ENCODE results near the gene SKI.
A peak's percentile ranks its signal among the peaks of the same experiment; 100 is the strongest.

Gene SKI

DNA sequence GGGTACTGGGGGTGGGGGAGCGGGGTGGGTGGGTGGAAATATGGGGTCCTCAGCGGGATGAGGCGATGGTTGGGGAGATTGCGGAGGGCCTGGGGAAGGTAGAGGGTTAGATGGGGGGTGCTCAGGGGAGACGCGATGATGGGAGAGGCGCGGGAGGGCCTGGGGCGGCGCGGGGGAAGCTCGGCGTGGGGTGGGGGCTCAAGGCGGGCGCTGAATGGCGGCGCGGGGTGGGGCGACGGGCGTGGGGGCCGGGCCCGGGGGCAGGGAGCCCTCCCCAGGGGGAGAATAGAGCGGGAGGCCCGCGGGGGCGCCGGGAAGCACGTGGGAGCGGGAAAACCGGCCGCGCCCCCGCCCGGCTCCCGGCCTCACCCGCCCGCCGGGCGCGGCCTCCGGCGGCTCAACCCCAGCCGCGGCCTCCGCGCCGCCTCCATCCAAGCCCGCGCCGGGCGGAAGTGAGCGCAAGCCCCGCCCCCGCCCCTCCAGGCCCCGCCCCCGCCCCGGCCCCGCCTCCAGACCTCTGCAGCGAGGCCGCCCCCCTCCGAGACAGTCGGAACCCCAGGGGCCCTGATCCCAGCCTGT lies 33.7 kb upstream of the SKI start, which contains the start of gene FAAP20:
Gene FAAP20 (minus strand): TSS at position 454 of the 579 bp plus-strand sequence. CDS start 23 bp downstream, at position 431.
- no peak for DNase-seq (ENCODE audit: low read depth, low spot score)

DNA sequence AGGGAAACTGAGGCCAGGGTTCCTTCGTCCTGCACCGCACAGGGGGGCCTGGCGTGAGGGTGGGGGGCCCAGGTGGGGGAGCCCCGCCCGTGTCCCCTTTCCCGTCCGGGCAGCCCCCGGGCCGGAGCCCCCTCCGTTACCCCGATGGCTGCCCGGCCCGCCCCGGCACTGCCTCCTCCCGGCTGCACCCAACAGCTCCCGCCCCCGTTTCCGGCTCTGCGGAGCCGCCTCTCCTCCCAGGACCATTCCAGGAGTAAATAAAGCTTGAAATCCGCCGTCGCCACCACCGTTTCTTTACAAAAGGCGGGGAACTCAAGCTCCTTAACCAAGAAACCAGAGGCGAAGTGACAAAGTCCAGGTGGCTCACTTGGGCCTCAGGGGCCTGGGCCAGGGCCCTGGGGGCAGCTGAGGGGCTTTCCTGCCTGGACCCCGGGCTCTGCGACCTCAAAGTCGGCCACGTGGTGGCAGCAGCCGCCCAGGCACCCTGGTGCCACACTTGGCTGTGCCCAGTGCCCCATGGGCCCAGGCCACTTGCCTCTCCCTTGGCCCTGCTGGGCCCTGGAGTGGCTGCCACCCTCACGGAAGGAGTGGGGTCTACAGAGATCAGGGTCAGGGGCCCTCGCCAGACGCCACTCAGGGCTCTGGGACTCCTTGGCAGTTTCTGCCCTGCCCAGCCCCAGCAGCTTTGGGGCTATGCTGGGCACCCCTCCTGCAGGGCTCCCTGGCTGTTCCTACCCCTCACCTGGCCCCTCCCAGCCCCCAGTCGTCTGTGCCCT lies 33.0 kb upstream of the SKI start:
- peak; percentile 30 for DNase-seq (ENCODE audit: low read depth, low spot score)

GRCh38 chr1:2195785-2196184 lies 32.3 kb upstream of the SKI start:
- DNase-seq (ENCODE audit: low read depth, low spot score), result no peak

- no peak for DNase-seq (ENCODE audit: low read depth, low spot score)
Measured at GRCh38 chr1:2196901-2197638, 31.0 kb upstream of the SKI start.

- DNase-seq (ENCODE audit: low read depth, low spot score), result no peak
Measured at GRCh38 chr1:2197707-2198165, 30.4 kb upstream of the SKI start.

- DNase-seq (ENCODE audit: low read depth, low spot score), result no peak
Measured at GRCh38 chr1:2198571-2198970, 29.5 kb upstream of the SKI start.

GRCh38 chr1:2199042-2199810 lies 28.9 kb upstream of the SKI start:
- DNase-seq (ENCODE audit: low read depth, low spot score), result no peak

DNA sequence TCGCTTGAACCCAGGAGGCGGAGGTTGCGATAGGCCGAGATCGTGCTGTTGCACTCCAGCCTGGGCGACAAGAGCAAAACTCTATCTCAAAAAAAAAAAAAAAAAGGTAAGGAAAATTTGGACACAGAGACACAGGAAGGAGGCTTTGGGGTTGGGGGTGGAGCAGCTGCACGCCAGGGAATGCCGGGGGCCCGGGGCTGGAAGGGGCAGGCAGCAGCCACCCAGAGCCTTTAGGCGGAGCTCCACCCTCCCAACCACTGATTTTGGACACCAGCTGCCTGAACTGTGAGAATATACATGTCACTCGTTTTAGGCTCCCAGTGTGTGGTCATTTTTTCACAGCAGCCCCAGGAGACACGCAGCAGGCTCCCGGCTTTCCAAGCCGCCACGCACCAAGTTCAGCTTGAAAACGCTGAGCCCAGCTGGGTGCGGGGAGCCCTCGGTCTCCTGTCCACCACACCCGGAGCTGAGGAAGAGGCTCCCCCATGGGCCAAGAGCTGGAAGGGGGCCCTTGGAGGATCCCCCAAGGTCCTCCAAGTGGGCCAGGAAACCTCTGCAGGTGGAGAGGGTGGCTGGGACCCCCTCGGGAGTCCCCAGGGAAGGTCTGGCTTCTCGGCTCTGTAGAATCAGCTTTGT lies 27.7 kb upstream of the SKI start:
- no peak for DNase-seq (ENCODE audit: low read depth, low spot score)

DNA sequence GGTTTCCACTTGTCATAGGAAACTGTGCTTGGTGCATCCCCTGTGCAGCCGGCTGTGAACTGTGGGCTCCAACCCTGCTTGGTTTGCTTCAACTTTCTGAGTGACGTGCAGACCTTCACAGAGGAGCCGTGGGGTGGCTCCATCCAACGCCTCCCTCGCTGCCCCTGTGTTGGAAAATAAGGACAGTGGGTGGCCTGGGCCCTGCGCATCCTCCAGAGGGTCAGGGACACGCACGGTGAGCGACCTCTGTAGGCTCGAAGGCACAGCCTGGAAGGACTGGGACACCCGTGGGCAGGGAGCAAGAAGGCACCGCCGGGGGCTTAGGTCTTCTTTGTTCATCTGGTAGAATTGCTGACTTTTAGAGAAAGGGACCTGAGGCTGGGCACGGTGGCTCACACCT lies 27.1 kb upstream of the SKI start:
- DNase-seq (ENCODE audit: low read depth, low spot score), result no peak

- DNase-seq (ENCODE audit: low read depth, low spot score), result no peak
Measured at GRCh38 chr1:2202008-2202575, 26.0 kb upstream of the SKI start.

DNA sequence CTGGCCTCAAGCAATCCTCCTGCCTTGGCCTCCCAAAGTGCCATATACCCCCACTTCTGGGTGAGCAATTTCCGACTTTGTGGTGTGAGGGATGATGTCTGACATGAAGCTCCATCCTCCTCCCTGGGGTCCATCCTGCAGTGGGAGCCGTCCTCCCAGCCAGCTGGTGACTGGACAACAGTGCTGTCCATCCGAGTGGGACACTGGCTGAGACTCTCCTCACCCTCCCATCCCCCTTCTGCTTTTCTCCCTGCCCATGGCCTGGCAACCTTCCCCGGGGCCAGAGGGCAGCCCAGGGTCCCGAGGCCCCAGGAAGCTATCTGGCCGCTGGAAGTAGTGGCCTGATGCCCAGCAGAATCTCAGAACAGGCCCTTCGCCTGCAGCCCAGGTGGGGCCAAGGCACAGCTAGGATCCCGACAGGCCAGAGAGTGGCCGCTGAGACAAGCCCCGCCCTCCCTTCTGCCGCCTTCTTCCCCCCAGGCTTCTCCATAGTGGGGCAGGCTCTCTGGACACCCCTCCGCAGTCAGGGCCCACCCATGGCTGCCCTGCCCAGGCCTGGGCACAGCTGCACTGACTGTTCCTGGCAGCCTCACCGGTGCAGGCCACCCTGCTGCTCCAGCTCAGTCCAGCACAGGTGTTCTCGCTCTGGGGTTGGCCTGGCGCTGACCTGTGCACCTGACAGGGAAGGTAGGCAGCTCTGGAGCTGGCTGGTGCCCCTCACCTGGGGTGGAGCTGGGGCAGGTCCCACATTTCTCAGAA lies 25.1 kb upstream of the SKI start:
- DNase-seq (ENCODE audit: low read depth, low spot score), result no peak

GRCh38 chr1:2203671-2204414 lies 24.3 kb upstream of the SKI start:
- DNase-seq (ENCODE audit: low read depth, low spot score), result no peak

GRCh38 chr1:2204415-2205190 lies 23.5 kb upstream of the SKI start:
- DNase-seq (ENCODE audit: low read depth, low spot score), result no peak

DNA sequence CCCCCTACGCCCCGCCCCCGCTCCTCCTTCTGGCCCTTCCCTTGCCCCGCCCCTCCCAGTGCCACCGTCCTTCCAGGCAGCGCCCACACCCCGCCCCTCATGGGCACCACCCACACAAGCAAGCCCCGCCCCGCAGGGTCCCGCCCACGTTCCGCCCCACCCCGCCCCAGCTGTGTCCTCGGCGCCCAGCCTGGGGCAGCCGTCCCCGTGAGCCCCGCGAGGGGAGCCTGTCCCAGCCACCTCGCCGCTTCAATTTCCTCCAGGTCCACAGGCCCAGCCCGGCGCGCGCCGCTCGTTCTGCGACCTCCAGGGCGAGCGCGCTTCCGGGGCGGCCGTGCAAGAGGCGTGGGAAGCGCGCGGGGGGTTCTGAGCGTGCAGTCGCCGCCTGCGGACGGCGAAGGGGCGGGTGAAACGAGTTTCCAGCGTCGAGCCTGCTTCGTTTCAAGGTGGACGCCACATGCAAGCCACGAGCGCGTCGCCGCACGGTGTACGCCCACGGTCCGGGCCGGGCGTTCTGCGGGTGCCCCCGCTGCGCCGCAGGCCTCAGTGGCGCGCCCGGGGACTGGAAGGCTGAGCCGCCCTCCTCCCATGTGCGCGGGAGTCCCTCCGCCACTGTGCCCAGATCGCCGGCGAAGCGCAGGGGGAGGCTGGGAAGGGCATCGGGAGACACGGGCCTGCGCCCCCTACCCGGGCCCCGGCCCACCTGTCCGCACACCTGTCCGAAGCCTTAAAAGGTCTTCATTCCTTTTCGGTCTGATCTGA lies 22.7 kb upstream of the SKI start:
- DNase-seq (ENCODE audit: low read depth, low spot score), result no peak

DNA sequence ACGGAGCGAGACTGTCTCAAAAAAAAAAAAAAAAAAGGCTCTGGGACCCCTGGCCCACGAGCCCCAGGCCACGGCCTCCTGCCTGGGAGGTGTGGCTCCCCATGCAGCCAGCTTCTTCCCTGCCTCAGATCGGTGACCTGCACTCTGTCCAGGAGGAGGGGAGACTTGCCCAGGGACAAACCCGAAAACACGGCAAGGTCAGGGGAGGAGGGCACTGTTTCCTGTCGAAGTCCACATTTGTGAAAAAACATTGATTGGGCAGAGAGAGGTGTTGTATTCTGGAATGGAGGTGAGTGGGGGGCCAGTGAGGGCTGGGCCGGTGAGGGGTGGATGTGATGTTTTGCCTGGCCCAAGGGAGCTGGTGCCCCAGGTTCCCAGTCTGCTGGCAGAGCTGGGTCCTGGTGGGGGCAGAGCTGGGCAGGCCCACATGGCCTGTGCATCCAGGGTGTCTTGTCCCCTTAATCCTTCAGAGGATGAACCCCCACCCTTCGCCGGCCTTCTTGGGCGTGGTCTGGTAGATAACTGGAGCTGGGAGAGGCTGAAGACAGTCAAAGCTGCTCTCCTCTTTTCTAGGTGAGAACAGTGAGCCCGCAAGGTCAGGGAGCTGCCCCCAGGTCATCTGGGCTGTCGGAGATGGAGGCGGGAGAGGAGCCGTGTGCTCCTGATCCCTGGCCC lies 21.2 kb upstream of the SKI start:
- no peak for DNase-seq (ENCODE audit: low read depth, low spot score)

DNA sequence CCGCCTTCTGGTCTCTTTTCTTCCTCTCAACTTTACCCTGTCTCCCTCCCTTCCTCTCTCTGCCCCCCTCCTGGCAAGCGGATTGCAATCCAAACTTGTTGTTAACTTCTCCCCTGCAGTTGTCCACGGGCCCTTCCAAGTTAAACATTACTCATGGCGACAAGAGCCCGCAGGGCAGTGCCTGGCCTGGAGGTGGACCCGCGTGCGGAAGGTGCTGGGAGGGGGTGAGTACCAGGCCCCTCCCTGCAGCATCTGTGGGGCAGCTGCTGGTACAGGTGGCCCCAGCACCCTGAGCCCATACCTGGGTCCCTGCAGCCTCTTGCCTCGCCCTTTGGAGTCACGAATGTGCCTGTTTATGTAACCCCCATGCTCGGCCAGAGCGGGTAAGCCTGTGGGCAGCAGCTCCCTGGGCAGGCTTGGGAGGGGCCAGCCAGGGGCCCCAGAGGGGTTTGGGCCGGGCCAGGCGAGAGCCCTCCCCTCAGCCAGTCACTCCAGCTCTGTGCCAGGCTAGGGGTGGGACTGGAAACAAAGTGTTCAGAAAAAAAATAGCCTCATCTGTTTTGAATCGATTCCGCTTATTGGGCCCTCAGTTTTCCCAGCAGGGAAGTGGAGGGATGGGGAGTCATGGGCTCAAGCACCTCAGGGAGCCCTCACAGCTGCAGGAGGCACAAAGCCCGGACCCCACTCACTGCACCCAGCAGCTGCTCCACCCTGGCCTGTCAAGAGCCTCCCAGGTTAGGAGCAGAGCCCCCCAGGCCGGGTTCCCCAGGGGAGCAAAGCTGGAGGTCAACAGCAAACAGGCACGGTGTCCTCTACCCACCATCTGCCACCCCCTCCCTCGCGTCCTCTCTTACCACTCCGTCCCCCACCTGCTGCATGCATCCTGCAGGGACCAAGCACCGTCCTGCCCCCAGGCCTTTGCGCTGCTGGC lies 19.5 kb upstream of the SKI start:
- DNase-seq (ENCODE audit: low read depth, low spot score), result no peak
